A673 (cell line): ENCODE data around the gene CKS2. TPM values are rescaled to one million over a fixed set of nuclear protein-coding genes. Genes with fewer than 3 reads are reported as not detected.

Experiments used
- BruUV-seq: library from RNA; stranded (reverse); fragments of 400-500 nt; replicated peaks from 2 replicates; lab custom pipeline; 2021; lab: Mats Ljungman, UMichigan
- CTCF ChIA-PET: fragments of 300-600 bp; sonication (Branson Sonifier 250); formaldehyde crosslinking; loops from one replicate; lab custom pipeline; 2022; ENCODE audit warnings: antibody characterized with exemption; lab: Charles Lee
- POLR2A ChIA-PET: fragments of 300-600 bp; sonication (Branson Sonifier 250); formaldehyde crosslinking; loops from one replicate; lab custom pipeline; 2022; ENCODE audit warnings: antibody characterized with exemption; ENCODE audit not compliant: low non-redundant PET; lab: Charles Lee
- DNase-seq: peaks from one replicate; pipeline ENCODE4 v3.0.0-alpha.2; 2015; ENCODE audit warnings: low spot score
- H3K27ac ChIP-seq: fragments of 200-600 bp; sonication (generic); 2 replicates; pipeline ENCODE4 v1.5.1; 2016; ENCODE audit warnings: mixed run types, low read depth, mild to moderate bottlenecking, mixed read lengths, antibody characterized with exemption, low read length; ENCODE audit not compliant: poor library complexity, severe bottlenecking
- H3K27me3 ChIP-seq: fragments of 200-600 bp; sonication (generic); replicated peaks from 2 replicates; pipeline ENCODE4 v1.6.1; 2017; ENCODE audit warnings: mixed run types, low read depth, mild to moderate bottlenecking, mixed read lengths, antibody characterized with exemption, low read length; ENCODE audit not compliant: insufficient read depth, poor library complexity
- H3K36me3 ChIP-seq: fragments of 200-600 bp; sonication (generic); 2 replicates; pipeline ENCODE4 v1.6.1; 2016; ENCODE audit warnings: mixed run types, mild to moderate bottlenecking, mixed read lengths, antibody characterized with exemption, low read length; ENCODE audit not compliant: insufficient read depth, poor library complexity, severe bottlenecking
- H3K4me1 ChIP-seq: fragments of 200-600 bp; sonication (generic); 2 replicates; pipeline ENCODE4 v1.6.1; 2017; ENCODE audit warnings: mixed run types, mild to moderate bottlenecking, mixed read lengths, antibody characterized with exemption, low read length; ENCODE audit not compliant: insufficient read depth, poor library complexity, severe bottlenecking
- H3K4me3 ChIP-seq: fragments of 200-600 bp; sonication (generic); 2 replicates; pipeline ENCODE4 v1.5.1; 2016; ENCODE audit warnings: low read depth, mixed run types, mild to moderate bottlenecking, mixed read lengths, low read length; ENCODE audit not compliant: poor library complexity, severe bottlenecking
- H3K9me3 ChIP-seq: fragments of 200-600 bp; sonication (generic); 2 replicates; pipeline ENCODE4 v1.6.1; 2016; ENCODE audit warnings: mixed run types, low read depth, mild to moderate bottlenecking, mixed read lengths, antibody characterized with exemption, low read length; ENCODE audit not compliant: poor library complexity, severe bottlenecking
- EZH2 ChIP-seq: fragments of 200-600 bp; sonication (generic); IDR thresholded peaks from 2 replicates; pipeline ENCODE4 v1.6.1; 2017; ENCODE audit warnings: borderline replicate concordance, low read depth, mild to moderate bottlenecking, mixed read lengths, antibody characterized with exemption, low read length; ENCODE audit not compliant: poor library complexity, severe bottlenecking
- intact Hi-C: fragments of 100-400 bp; cut with micrococcal nuclease; formaldehyde crosslinking; loops from one replicate; pipeline ENCODE4 v1.10.0; 2022; ENCODE audit not compliant: unreplicated experiment
- total RNA-seq: library from RNA; stranded (reverse); gene quantifications from 2 replicates; pipeline ENCODE4 v1.2.3, GENCODE V29; 2021
- TF ChIP-seq, protein P1 (sequence below): fragments of 300-800, 200-600 bp; sonication (generic); conservative IDR thresholded peaks from 2 replicates; pipeline ENCODE4 v1.5.1; 2017; ENCODE audit warnings: low read depth, mild to moderate bottlenecking, antibody characterized with exemption, low read length, moderate library complexity, mixed read lengths

The CKS2 gene
- total RNA-seq, 1 experiment from 2014 or later: 344 TPM

GRCh38 chr9:89361031-89361430 lies 50.0 kb downstream of the CKS2 start:
- Histone ChIP-seq H3K36me3 (peaks cover 44% of the 10 kb centered on the region), H3K27me3 (no peaks in the 10 kb centered on the region), H3K4me3 (no peak overlapping the region), H3K9me3 (no peaks in the 10 kb centered on the region), H3K4me1 (no peaks in the 10 kb centered on the region), H3K27ac (no peak overlapping the region)
- intact Hi-C loops: no loop called here
- DNase-seq: no peak
- ChIA-PET POLR2A (no interaction called here), CTCF (no interaction called here)
- BruUV-seq: no TSS peak
- TF ChIP-seq, protein P1, sequence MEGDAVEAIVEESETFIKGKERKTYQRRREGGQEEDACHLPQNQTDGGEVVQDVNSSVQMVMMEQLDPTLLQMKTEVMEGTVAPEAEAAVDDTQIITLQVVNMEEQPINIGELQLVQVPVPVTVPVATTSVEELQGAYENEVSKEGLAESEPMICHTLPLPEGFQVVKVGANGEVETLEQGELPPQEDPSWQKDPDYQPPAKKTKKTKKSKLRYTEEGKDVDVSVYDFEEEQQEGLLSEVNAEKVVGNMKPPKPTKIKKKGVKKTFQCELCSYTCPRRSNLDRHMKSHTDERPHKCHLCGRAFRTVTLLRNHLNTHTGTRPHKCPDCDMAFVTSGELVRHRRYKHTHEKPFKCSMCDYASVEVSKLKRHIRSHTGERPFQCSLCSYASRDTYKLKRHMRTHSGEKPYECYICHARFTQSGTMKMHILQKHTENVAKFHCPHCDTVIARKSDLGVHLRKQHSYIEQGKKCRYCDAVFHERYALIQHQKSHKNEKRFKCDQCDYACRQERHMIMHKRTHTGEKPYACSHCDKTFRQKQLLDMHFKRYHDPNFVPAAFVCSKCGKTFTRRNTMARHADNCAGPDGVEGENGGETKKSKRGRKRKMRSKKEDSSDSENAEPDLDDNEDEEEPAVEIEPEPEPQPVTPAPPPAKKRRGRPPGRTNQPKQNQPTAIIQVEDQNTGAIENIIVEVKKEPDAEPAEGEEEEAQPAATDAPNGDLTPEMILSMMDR: no peak

DNA sequence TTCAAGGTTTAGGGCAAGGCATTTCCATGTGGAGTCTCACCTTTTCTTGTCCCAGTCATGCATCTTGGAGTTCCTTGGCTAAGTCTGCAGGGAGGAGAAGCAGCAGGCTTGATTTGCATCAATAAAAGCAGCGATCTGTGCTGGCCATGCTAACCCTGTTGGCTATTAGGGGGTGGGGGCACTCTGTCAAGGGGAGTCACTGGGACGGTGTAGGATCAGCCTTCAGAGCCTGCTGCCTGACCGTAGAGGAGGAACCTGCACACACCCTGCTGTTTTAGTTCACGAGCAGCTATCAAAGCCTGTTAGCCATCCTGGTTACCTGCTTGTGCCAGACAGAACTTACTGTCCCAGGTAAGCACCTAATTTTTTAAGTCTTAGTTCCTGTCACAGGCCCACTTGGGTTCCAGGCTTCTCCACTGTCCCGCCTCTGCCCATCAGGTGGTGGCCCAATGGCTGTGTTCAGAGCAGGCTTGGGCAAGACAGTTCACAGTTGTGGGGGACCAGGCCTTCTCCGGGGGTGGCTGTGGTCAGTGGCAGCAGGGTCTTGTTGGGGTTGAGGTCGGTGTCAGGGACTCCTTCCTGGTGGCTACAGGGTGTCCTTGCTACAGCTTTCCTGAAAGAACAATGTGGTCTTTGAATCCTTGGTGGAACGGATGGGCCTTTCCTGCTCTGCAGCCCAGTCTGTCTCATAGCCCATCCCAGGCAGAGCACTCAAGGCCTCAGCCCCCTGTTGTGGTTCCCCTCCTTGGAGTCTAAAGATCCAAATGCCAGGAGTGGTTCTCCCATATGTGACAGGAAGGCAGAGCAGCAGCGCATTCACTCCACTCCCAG lies 51.0 kb downstream of the CKS2 start:
- Histone ChIP-seq H3K27me3 (no peaks in the 10 kb centered on the region), H3K36me3 (peaks cover 38% of the 10 kb centered on the region), H3K4me3 (no peak overlapping the region), H3K27ac (no peak overlapping the region), H3K9me3 (no peaks in the 10 kb centered on the region), H3K4me1 (no peaks in the 10 kb centered on the region)
- POLR2A ChIA-PET: no interaction called here
- CTCF ChIA-PET: no interaction called here
- TF ChIP-seq EZH2: no peak
- TF ChIP-seq, protein P1: no peak
- intact Hi-C loops: no loop called here
- DNase-seq: no peak
- BruUV-seq: no TSS peak

DNA sequence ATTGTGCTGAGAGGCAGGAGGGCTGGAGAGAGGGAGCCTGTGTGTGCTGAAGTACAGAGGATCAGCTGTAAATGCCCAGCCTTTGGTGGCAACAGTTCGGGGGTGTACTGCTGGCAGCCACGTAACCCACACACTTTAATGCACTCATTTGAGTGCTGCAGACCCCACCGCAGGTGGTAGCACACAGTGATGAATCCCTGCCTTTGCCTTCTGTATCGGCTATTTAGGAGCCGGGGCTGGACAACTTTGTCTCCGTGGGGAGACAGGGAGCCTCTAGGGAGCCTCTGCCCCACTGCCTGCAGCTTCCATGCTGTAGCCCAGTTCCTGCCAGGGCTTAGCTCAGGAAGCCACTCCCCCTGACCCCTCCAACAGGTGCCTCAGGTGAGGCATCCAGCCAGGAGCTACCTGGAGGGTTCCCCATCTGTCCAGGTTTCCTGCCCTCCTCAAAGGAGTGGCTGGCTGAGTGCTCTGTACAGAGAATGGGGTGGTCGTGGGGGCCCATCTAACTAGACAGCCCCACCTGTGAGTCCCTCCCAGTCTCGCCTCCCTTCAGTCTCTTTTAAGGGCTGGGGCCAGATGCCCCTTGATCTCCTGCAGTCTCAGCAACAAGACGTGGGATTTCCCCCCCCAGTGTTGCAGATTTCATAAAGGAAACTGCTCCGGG lies 51.8 kb downstream of the CKS2 start:
- H3K36me3 ChIP-seq: peaks cover 32% of the 10 kb centered on the region
- BruUV-seq: no TSS peak
- intact Hi-C loops: no loop called here
- H3K27ac ChIP-seq: no peak overlapping the region
- H3K4me3 ChIP-seq: no peak overlapping the region
- no peaks in the 10 kb centered on the region for H3K9me3 ChIP-seq
- H3K4me1 ChIP-seq: no peaks in the 10 kb centered on the region
- no peak for DNase-seq
- H3K27me3 ChIP-seq: no peaks in the 10 kb centered on the region
- CTCF ChIA-PET: no interaction called here
- POLR2A ChIA-PET: no interaction called here
- TF ChIP-seq EZH2: no peak
- TF ChIP-seq, protein P1: no peak
